ENCODE measurements around the gene HLA-B.

The HLA-B gene

GRCh38 chr6:31362751-31363150 lies 5.8 kb upstream of the HLA-B start:
- ChIA-PET CTCF (interaction anchor here (10.2 kb wide), 1 partner anchor 168 kb away, joined by 214 read pairs; no protein-coding TSS in a partner anchor), POLR2A (no interaction called here)
- Histone ChIP-seq H3K36me3 (ENCODE audit: control insufficient read depth in 2 of 2, insufficient read depth in 1 of 2, low read length in 2 of 2) (no peaks in the 10 kb centered on the region), H3K27ac (ENCODE audit: extremely low read depth, low read depth, low read length) (no peak overlapping the region), H3K9me3 (ENCODE audit: control insufficient read depth, insufficient read depth, low read depth, low read length) (no peaks in the 10 kb centered on the region), H3K4me3 (ENCODE audit: low read depth, low read length) (no peak overlapping the region), H3K4me1 (ENCODE audit: control insufficient read depth, insufficient read depth, low read length) (no peaks in the 10 kb centered on the region)
- no peak for TF ChIP-seq ZFP69B (tag by site-specific recombination; IDR thresholded peaks at IDR 0.05)
- TF ChIP-seq IKZF3 (tag by site-specific recombination; IDR thresholded peaks at IDR 0.05) = no peak
- TF ChIP-seq ZNF626 (tag by site-specific recombination; IDR thresholded peaks at IDR 0.05) = no peak
- TF ChIP-seq ZNF768 (tag by site-specific recombination; IDR thresholded peaks at IDR 0.05) = no peak
- no peak for TF ChIP-seq ZNF114 (tag by site-specific recombination; IDR thresholded peaks at IDR 0.05)
- no peak for TF ChIP-seq ZNF155 (tag by site-specific recombination; IDR thresholded peaks at IDR 0.05)
- TF ChIP-seq ZBTB48 (tag by site-specific recombination; IDR thresholded peaks at IDR 0.05) = no peak
- TF ChIP-seq ZNF510 (tag by site-specific recombination; IDR thresholded peaks at IDR 0.05; ENCODE audit: insufficient replicate concordance) = no peak
- no peak for TF ChIP-seq ZNF121 (tag by site-specific recombination; IDR thresholded peaks at IDR 0.05)

GRCh38 chr6:31359581-31359980 lies 2.6 kb upstream of the HLA-B start:
- POLR2A ChIA-PET = no interaction called here

More at GRCh38 chr6:31359581-31359980, 2.6 kb upstream of the HLA-B start:
- Histone ChIP-seq H3K4me3 (ENCODE audit: low read depth, low read length) (no peak overlapping the region), H3K9me3 (ENCODE audit: control insufficient read depth, insufficient read depth, low read depth, low read length) (no peaks in the 10 kb centered on the region), H3K4me1 (ENCODE audit: control insufficient read depth, insufficient read depth, low read length) (no peaks in the 10 kb centered on the region), H3K27ac (ENCODE audit: extremely low read depth, low read depth, low read length) (no peak overlapping the region), H3K36me3 (ENCODE audit: control insufficient read depth in 2 of 2, insufficient read depth in 1 of 2, low read length in 2 of 2) (peaks cover 0 to 13% of the 10 kb centered on the region in 2 experiments; a peak in 1 of 3 replicates)
- CTCF ChIA-PET = interaction anchor here (0.7 to 1.2 kb wide), 3 partner anchors 8 to 612 kb away, joined by 4 to 5 read pairs (median 4); no protein-coding TSS in a partner anchor
- TF ChIP-seq MZF1 (tag by site-specific recombination; IDR thresholded peaks at IDR 0.05; ENCODE audit: borderline replicate concordance) = no peak
- no peak for TF ChIP-seq KLF1 (tag by site-specific recombination; IDR thresholded peaks at IDR 0.05)
- no peak for TF ChIP-seq SCRT2 (tag by site-specific recombination; IDR thresholded peaks at IDR 0.05)
- no peak for TF ChIP-seq ZNF785 (tag by site-specific recombination; IDR thresholded peaks at IDR 0.05)
- no peak for TF ChIP-seq ZNF580 (tag by site-specific recombination; IDR thresholded peaks at IDR 0.05)
- TF ChIP-seq, protein P1, sequence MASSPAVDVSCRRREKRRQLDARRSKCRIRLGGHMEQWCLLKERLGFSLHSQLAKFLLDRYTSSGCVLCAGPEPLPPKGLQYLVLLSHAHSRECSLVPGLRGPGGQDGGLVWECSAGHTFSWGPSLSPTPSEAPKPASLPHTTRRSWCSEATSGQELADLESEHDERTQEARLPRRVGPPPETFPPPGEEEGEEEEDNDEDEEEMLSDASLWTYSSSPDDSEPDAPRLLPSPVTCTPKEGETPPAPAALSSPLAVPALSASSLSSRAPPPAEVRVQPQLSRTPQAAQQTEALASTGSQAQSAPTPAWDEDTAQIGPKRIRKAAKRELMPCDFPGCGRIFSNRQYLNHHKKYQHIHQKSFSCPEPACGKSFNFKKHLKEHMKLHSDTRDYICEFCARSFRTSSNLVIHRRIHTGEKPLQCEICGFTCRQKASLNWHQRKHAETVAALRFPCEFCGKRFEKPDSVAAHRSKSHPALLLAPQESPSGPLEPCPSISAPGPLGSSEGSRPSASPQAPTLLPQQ (tag by site-specific recombination; IDR thresholded peaks at IDR 0.05) = no peak
- TF ChIP-seq ZNF548 (tag by site-specific recombination; IDR thresholded peaks at IDR 0.05) = no peak
- TF ChIP-seq ZEB2 (tag by site-specific recombination; IDR thresholded peaks at IDR 0.05) = no peak
- TF ChIP-seq ZNF24 (tag by site-specific recombination; IDR thresholded peaks at IDR 0.05) = no peak
- no peak for TF ChIP-seq ZNF670 (tag by site-specific recombination; IDR thresholded peaks at IDR 0.05; ENCODE audit: low read depth)
- TF ChIP-seq ZNF792 (tag by site-specific recombination; IDR thresholded peaks at IDR 0.05) = no peak
- no peak for TF ChIP-seq ZNF76 (tag by site-specific recombination; IDR thresholded peaks at IDR 0.05; ENCODE audit: borderline replicate concordance, low read depth)
- no peak for TF ChIP-seq ZBTB49 (tag by site-specific recombination; IDR thresholded peaks at IDR 0.05; ENCODE audit: low read depth)

Measured in HEK293 (cell line).